ENCODE results near the gene CLHC1. TPM values are rescaled to one million over a fixed set of nuclear protein-coding genes. Genes with fewer than 3 reads are reported as not detected.
"Not testable (repeated sequence)": the region's sequence is repeated elsewhere in the genome, so short reads cannot be mapped to it uniquely, and the experiment has no call there.

Gene CLHC1
- total and polyA plus RNA-seq, 3 donors from 2014 or later = 7.9 to 21.2 (median 14.6) TPM

GRCh38 chr2:55204950-55205349 lies 27.1 kb downstream of the CLHC1 start:
- intact Hi-C loops (cut with DNase I; ENCODE audit: low total_unique reads) = no loop called here

GRCh38 chr2:55204536-55204935 lies 27.6 kb downstream of the CLHC1 start:
- no peaks in the 10 kb centered on the region for H3K9me3 ChIP-seq
- H3K27me3 ChIP-seq = no peaks in the 10 kb centered on the region
- H3K4me1 ChIP-seq = no peaks in the 10 kb centered on the region
- 98 to 100% methylated on average over 3 of the region's 3 CpGs for WGBS, 2 donors
- DNase-seq = no peak
- intact Hi-C loops (cut with DNase I; ENCODE audit: low total_unique reads) = no loop called here
- H3K27ac ChIP-seq = no peak overlapping the region
- TF ChIP-seq POLR2A (IDR thresholded peaks at IDR 0.05) (no peak), CTCF (IDR thresholded peaks at IDR 0.05) (no peak)
- H3K36me3 ChIP-seq (ENCODE audit: low read depth, missing control alignments) = no peaks in the 10 kb centered on the region
- no peak overlapping the region for H3K4me3 ChIP-seq

More at GRCh38 chr2:55204950-55205349, 27.1 kb downstream of the CLHC1 start:
- WGBS, 2 donors = 90 to 93% methylated on average over 2 of the region's 2 CpGs
- no peak for DNase-seq
- no peak overlapping the region for H3K27ac ChIP-seq
- TF ChIP-seq CTCF (IDR thresholded peaks at IDR 0.05) = no peak
- TF ChIP-seq POLR2A (IDR thresholded peaks at IDR 0.05) = no peak
- H3K4me1 ChIP-seq = no peaks in the 10 kb centered on the region
- no peaks in the 10 kb centered on the region for H3K9me3 ChIP-seq
- no peaks in the 10 kb centered on the region for H3K27me3 ChIP-seq
- no peak overlapping the region for H3K4me3 ChIP-seq
- H3K36me3 ChIP-seq (ENCODE audit: low read depth, missing control alignments) = no peaks in the 10 kb centered on the region

- DNase-seq = no peak
- Histone ChIP-seq H3K27ac (no peak overlapping the region), H3K9me3 (no peaks in the 10 kb centered on the region), H3K4me1 (no peaks in the 10 kb centered on the region), H3K36me3 (ENCODE audit: low read depth, missing control alignments) (no peaks in the 10 kb centered on the region), H3K27me3 (no peaks in the 10 kb centered on the region), H3K4me3 (no peak overlapping the region)
- TF ChIP-seq POLR2A (IDR thresholded peaks at IDR 0.05) = no peak
- no peak for TF ChIP-seq CTCF (IDR thresholded peaks at IDR 0.05)
- intact Hi-C loops (cut with DNase I; ENCODE audit: low total_unique reads) = no loop called here
- 93 to 94% methylated on average over 1 of the region's 1 CpG for WGBS, 2 donors
Measured at GRCh38 chr2:55200416-55200815, 31.7 kb downstream of the CLHC1 start.

- Histone ChIP-seq H3K4me3 (no peak overlapping the region), H3K4me1 (no peaks in the 10 kb centered on the region), H3K36me3 (ENCODE audit: low read depth, missing control alignments) (no peaks in the 10 kb centered on the region), H3K27ac (no peak overlapping the region), H3K27me3 (no peaks in the 10 kb centered on the region), H3K9me3 (no peaks in the 10 kb centered on the region)
- TF ChIP-seq CTCF (IDR thresholded peaks at IDR 0.05) = no peak
- TF ChIP-seq POLR2A (IDR thresholded peaks at IDR 0.05) = no peak
- intact Hi-C loops (cut with DNase I; ENCODE audit: low total_unique reads) = no loop called here
- 90 to 97% methylated on average over 2 of the region's 2 CpGs for WGBS, 2 donors
- no peak for DNase-seq
Measured at GRCh38 chr2:55196526-55196925, 35.6 kb downstream of the CLHC1 start.

GRCh38 chr2:55191888-55192287 lies 40.2 kb downstream of the CLHC1 start:
- H3K9me3 ChIP-seq; intact Hi-C loops (cut with DNase I; ENCODE audit: low total_unique reads); H3K4me3 ChIP-seq; H3K27ac ChIP-seq; H3K36me3 ChIP-seq (ENCODE audit: low read depth, missing control alignments); H3K27me3 ChIP-seq; H3K4me1 ChIP-seq; DNase-seq: not testable (repeated sequence)
- WGBS, 2 donors = 92 to 95% methylated on average over 2 of the region's 2 CpGs

GRCh38 chr2:55186837-55187236 lies 45.3 kb downstream of the CLHC1 start:
- H3K27me3 ChIP-seq; H3K9me3 ChIP-seq; H3K4me1 ChIP-seq; H3K36me3 ChIP-seq (ENCODE audit: low read depth, missing control alignments); H3K27ac ChIP-seq; intact Hi-C loops (cut with DNase I; ENCODE audit: low total_unique reads); DNase-seq; H3K4me3 ChIP-seq: not testable (repeated sequence)
- WGBS, 2 donors = 92 to 97% methylated on average over 8 of the region's 8 CpGs

All from testis (tissue), 3 donors.